HCT116 (cell line): Measurements from ENCODE around the gene PPP2R5A.

Source experiments
- ATF3 ChIP-seq: IDR thresholded peaks from 2 replicates; pipeline ENCODE4 v1.6.1; 2012
- CBX3 ChIP-seq: IDR thresholded peaks from 2 replicates; pipeline ENCODE4 v1.6.1; 2012; ENCODE audit warnings: low read depth
- CTCF ChIP-seq, 3 experiments: fragments of 200-600 bp in 1 of 3; sonication (generic) in 1 of 3; IDR thresholded peaks in 2 of 3; conservative IDR thresholded peaks in 1 of 3; 2 replicates each; pipeline ENCODE4 v1.5.1; 2012 to 2017; ENCODE audit warnings: low read depth in 2 of 3, low read length in 2 of 3, antibody characterized with exemption in 1 of 3, borderline replicate concordance in 1 of 3, control low read depth in 1 of 3, mild to moderate bottlenecking in 1 of 3, mixed read lengths in 1 of 3, mixed run types in 1 of 3, moderate library complexity in 1 of 3; ENCODE audit not compliant: insufficient read depth in 1 of 3
- EZH2 ChIP-seq: fragments of 200-600 bp; sonication (generic); IDR thresholded peaks from 2 replicates; pipeline ENCODE4 v1.6.1; 2017; ENCODE audit warnings: antibody characterized with exemption, mixed run types
- EZH2phosphoT487 ChIP-seq: fragments of 200-600 bp; IDR thresholded peaks from 2 replicates; pipeline ENCODE4 v1.6.1; 2018; ENCODE audit warnings: antibody characterized with exemption, borderline replicate concordance
- FOSL1 ChIP-seq: IDR thresholded peaks from 2 replicates; pipeline ENCODE4 v1.6.1; 2012; ENCODE audit warnings: low read depth
- POLR2A ChIP-seq: IDR thresholded peaks from 2 replicates; pipeline ENCODE4 v1.7.0; 2011; ENCODE audit warnings: borderline replicate concordance; ENCODE audit not compliant: insufficient read depth, insufficient read length; ENCODE audit errors: extremely low read depth
- RAD21 ChIP-seq: IDR thresholded peaks from 2 replicates; pipeline ENCODE4 v1.6.1; 2012; ENCODE audit warnings: low read depth, mild to moderate bottlenecking
- REST ChIP-seq: IDR thresholded peaks from 2 replicates; pipeline ENCODE4 v1.6.1; 2012; ENCODE audit warnings: low read depth
- SP1 ChIP-seq: IDR thresholded peaks from 2 replicates; pipeline ENCODE4 v1.6.1; 2012; ENCODE audit warnings: low read depth
- SRF ChIP-seq: IDR thresholded peaks from 2 replicates; pipeline ENCODE4 v1.6.1; 2012; ENCODE audit warnings: low read depth
- ZFX ChIP-seq: fragments of 450-650 bp; IDR thresholded peaks from 2 replicates; pipeline ENCODE4 v1.6.1; 2017
- ZNF274 ChIP-seq: fragments of 200-500 bp; sonication (Bioruptor generic); IDR thresholded peaks from 2 replicates; pipeline ENCODE4 v1.6.1; 2014; ENCODE audit warnings: mild to moderate bottlenecking, low read depth, low read length, inconsistent platforms

- peak in 2 of 3 experiments; percentile 8 to 25; a peak in 2 of 6 replicates for TF ChIP-seq CTCF (IDR thresholded peaks at IDR 0.05 in 2 of 3, conservative IDR thresholded peaks at IDR 0.05 in 1 of 3; ENCODE audit: borderline replicate concordance in 1 of 3, insufficient read depth in 1 of 3, low read depth in 2 of 3, low read length in 2 of 3)
- TF ChIP-seq EZH2phosphoT487: no peak
- no peak for TF ChIP-seq EZH2
- no peak for TF ChIP-seq REST
- TF ChIP-seq POLR2A: no peak
- no peak for TF ChIP-seq ATF3
- TF ChIP-seq FOSL1: no peak
- no peak for TF ChIP-seq CBX3
- no peak for TF ChIP-seq SP1
- TF ChIP-seq RAD21: no peak
- TF ChIP-seq SRF: no peak
- no peak for TF ChIP-seq ZFX
- TF ChIP-seq ZNF274: no peak
These were observed 23.8 kb upstream of the PPP2R5A start for GRCh38 chr1:212261361-212261929.
